ENCODE measurements around the gene RPS6KB2.
"Not testable (repeated sequence)": the region's sequence is repeated elsewhere in the genome, so short reads cannot be mapped to it uniquely, and the experiment has no call there.

Gene RPS6KB2

DNA sequence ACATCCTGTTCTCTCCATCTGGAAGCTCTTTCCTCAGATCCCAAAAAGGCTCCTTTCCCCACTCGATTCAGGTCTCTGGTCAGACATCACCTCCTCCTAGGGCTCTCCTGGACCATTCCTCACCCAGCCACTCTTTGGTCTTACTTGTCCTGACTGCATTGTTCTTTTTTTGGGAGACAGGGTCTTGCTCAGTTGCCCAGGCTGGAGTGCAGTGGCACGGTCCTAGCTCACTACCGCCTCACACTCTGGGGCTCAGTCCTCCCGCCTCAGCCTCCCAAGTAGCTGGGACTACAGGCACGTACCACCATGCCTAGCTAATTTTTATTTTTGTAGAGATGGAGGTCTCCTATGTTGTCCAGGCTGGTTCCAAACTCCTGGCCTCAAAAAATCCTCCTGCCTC lies 17.2 kb downstream of the RPS6KB2 start:
- DNase-seq: no peak

DNA sequence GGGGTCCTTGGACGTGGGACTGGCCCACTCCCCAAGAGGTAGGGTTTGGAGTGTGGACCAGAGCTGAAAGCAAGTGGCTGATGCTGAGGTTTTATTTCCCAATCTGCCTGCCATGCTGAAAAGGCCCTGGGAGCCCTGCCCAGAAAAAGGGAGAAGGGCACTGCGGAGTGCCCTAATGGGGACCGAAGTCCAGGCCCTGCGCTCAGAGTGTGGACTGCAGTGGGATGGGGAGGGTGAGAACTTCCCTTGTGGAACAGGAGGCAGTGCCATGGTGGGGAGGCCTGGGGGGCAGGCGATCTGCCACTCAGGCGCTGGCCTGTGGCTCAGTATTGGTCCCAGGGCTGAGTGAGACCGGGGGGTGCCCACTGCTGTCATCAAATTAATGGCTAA lies 19.9 kb downstream of the RPS6KB2 start:
- no peak for DNase-seq

- peak; percentile 53 for DNase-seq
Observed at GRCh38 chr11:67449116-67449844, 21.0 kb downstream of the RPS6KB2 start.

- no peak for DNase-seq
Observed at GRCh38 chr11:67450796-67451657, 22.7 kb downstream of the RPS6KB2 start.

GRCh38 chr11:67451658-67451976 lies 23.3 kb downstream of the RPS6KB2 start:
- no peak for DNase-seq

- DNase-seq: no peak
Observed at GRCh38 chr11:67452141-67452952, 24.1 kb downstream of the RPS6KB2 start, which contains the start of gene GPR152. GPR152 (minus strand) TSS chr11:67452729; CDS start chr11:67452724, 5 bp downstream.

GRCh38 chr11:67453816-67454732 lies 25.8 kb downstream of the RPS6KB2 start:
- no peak for DNase-seq

DNA sequence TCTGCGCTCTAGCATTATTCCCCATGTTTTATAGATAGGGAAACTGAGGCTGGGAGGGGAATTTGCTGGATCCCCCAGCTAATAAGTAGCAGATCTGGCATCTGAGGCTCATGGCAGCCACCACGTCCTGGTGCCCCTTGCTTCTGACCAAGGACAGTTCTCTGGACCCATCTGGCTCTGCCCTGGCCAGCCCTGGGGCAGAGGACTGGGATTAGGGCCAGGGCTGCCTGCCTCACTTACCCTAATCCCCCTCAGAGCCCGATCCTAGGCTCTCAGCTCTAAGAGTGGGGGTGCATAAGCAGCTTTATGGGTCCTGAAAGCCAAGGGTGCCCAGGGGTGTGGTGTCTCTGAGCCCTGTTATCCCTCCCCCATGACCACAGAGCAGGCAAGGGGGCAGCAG lies 26.8 kb downstream of the RPS6KB2 start, which contains the start of gene CABP4:
Gene CABP4, plus strand, starts transcription at position 301 of the 400 bp plus-strand sequence. Its CDS starts 70 bp downstream, at position 371.
- no peak for DNase-seq

- no peak for DNase-seq
Observed at GRCh38 chr11:67456068-67456705, 27.9 kb downstream of the RPS6KB2 start.

DNA sequence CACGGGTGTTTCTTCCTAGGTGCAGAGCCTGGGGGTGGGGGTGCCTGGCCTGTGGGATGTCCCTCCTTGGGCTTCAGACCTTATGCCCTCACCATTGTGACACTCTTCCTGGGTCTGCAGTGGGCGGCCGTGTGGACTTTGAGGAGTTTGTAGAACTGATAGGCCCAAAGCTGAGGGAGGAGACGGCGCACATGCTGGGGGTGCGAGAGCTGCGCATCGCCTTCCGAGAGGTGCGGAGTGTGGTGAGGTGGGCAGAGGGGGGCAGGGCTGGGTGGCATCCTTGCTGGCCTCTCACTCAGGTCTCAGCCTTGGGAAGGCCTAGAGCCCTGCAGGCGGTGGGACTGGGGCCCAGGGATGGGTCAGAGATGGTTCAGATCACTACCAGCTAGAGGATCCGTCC lies 29.2 kb downstream of the RPS6KB2 start:
- no peak for DNase-seq

DNA sequence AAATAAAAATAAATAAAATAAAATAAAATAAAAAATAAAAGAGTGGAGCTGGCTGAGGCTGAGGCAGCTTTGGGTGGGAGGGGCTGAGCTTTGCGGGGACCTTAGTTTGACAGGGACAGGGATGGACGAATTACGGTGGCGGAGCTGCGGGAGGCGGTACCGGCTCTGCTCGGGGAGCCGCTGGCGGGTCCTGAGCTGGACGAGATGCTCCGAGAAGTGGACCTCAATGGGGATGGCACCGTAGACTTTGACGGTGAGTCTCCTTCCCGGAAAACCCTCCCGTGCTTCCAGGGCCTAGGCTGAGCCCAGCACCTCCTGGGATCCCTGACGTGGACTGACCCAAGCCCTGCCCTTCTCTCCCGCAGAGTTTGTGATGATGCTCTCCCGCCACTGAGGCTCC lies 30.0 kb downstream of the RPS6KB2 start:
- DNase-seq: no peak

GRCh38 chr11:67463186-67463585 lies 34.9 kb downstream of the RPS6KB2 start:
- DNase-seq: no peak

DNA sequence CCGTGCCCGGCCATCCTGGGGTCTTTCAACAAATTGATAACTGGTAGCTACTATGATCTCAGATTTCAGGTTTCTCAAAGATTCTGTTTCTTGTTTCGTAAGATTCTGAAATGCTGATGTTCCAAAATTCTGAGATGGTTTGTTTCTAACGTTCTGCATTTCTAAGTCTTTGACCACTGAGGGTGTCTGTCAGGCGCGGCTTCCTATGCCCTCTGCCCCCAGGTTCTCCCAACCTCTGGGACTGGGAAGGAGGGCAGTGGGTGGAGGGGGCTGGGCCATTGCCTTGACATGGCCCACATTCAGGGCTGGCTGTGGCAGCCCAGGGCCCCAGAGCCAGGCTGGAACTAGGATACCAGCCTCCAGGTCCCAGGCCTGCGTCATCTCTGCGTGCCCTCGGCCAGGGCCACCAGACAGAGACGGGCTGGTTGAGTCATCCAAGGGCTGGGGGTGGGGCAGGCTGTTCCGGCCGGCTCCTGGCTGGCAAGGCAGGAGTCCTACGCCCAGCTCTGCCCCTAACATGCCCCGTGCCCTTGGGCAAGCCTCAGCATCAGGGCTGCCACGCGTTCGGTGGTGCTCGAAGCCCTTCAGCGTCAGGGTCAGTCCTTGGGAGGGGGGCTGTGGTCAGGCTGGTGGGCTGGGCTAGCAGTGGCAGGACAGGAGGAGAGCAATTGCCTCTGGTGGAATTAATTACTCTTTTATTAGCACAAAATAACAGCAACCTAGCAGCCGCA lies 35.6 kb downstream of the RPS6KB2 start:
- DNase-seq: no peak

DNA sequence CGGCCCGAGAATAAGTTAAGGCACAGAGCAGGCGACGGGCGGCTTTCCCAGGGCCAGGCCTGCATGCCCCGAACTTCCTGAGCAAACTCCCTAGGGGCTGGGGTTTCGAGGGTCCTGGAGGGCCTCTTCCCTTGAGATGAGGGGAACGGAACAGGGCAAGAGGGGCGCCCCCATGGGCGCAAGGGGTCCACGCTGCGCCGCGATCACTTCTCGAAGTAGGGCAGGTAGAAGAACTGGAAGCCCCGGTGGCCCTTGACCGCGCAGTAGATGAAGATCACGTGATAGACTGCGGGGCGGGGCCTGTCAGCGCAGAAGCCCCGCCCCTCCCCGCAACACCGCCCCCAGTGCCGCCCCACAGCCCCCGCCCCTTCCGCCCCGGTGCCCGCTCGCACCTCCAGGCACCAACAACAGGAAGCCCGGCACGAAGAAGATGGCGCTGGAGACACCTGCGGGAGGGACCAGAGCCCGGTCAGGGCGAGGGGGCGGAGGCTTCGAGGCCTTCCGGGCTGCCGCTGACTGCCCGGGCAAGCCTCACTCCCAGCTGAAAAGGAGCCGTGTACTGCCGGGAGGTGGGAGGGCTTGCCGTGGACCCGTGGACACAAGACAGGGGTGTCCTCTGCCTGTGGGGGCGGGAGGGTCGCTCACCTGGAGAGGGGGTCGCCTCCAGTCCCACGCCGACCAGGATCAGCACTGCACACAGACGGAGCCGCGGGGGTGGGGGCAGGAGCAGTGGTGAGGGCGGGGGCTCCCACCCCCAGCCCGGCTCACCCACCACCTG lies 36.3 kb downstream of the RPS6KB2 start:
- peak; percentile 33 for DNase-seq

GRCh38 chr11:67465189-67465510 lies 36.9 kb downstream of the RPS6KB2 start:
- DNase-seq: no peak

DNA sequence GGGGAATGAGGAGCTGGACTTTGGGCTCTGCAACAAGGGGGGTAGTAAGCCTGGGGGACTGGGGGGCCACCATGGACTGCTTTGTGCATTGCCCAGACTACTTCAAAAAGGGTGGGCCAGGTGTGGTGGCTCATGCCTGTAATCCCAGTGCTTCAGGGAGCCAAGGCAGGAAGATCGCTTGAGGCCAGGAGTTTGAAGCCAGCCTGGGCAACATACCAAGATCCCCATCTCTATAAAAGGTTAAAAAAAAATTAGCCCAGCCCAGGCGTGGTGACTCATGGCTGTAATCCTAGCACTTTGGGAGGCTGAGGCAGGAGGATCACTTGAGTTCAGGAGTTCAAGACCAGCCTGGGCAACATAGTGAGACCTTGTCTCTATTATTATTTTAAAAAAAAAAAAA lies 37.2 kb downstream of the RPS6KB2 start:
- DNase-seq: not testable (repeated sequence)

DNA sequence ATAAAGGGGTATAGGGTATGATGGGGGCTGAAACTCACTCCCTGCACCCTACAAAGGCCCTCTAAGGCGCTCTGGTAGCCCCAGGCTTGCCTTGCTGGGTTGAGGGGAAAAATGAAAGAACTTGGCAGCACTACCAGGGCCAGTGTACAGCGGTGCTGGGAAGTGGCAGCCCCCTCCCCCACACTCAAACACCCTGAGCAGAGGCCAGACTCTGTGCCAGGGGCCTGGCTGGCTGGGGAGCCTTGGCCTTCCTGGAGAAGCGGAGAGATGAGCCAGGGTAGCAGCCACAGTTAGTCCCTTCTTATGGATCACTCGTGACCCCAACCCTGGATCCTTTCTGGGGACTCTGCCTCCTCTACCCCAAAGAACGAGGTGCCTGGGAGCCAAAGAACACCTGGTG lies 38.1 kb downstream of the RPS6KB2 start:
- DNase-seq: no peak

DNA sequence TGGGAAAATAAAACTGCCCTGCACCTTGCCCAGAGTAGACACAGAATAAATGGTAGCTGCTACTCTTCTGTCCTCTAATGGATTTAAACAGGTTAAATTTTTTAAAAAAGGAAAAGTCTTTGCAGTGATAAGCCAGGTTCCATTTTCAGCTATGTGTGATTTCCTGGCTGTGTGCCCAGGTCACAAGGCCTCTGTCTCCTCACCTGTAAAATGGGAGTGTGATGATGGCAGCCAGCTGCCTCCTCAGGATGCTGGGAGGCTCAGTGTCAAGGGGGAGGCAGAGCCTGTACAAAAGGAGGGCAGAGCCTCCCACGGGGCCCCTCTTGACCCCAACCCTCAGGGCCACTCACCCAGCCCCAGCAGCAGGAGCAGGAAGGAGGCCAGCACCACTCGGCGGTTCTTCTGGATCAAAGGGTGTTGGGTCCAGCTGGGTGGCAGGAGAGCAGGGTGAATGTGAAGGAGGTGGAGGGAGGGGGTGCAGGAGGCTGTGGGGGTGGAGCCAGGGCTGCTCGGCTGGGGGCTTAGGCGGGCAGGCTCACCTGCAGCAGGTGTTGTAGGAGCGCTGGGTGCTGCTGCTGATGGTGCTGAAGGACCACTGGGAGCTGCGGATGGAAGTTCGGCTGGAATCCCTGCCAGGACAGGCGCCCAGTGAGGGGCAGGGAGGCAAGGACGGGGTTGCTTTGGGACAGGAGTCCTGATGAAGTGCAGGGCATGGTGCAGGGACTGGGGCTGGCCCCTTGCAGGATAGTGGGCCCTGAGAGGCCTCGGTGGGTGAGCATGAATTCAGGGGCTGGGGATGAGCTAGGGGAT lies 38.9 kb downstream of the RPS6KB2 start:
- DNase-seq: no peak

DNA sequence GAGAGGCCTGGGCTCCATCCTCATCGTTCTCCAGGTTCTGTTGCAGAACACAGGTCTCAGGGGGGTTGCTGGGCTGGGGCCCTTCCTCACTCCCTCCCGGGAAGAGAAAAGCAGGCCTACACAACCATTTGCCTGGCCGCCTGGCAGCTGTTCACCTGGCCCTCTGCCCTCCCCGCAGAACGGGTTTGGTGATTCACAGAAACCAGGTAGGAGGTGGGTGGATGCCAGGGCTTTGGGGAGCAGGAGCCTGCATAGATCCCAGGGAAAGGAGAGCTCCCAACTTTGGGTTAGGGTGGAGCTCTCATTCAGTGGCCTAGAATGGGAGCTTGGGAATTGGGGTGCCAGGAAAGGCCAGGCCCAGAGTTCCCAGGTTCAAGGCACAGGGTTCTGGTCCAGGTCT lies 39.8 kb downstream of the RPS6KB2 start:
- DNase-seq: no peak

DNA sequence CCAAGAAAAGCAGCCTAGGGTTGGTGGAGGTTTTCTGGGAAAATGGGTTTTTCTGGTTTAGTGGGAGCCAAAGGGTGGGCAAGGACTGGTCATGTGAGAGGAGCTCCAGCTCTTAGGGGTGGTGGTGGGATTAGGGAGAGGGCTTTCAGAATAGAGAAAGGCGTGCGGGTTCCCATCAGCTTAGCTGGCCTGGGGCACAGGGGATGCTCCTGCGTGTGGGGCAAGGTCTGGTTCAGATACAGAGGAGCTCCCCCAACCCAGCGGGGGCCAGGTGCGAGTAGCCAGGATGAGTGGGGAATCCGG lies 40.1 kb downstream of the RPS6KB2 start:
- no peak for DNase-seq

Measured in NCI-H510A (cell line).